HepG2 (cell line): ENCODE data around the gene INTS2. TPM values are rescaled to one million over a fixed set of nuclear protein-coding genes. Genes with fewer than 3 reads are reported as not detected.

Experiments used
- ATAC-seq: fragments of 200-7000 bp; cut with Tn5 transposase; 3 replicates; pipeline ENCODE4 v1.9.1; 2020; ENCODE audit warnings: mild to moderate bottlenecking, moderate library complexity
- BruUV-seq: library from RNA; stranded (reverse); fragments of 400-500 nt; replicated peaks from 2 replicates; lab custom pipeline; 2021; lab: Mats Ljungman, UMichigan
- CTCF ChIA-PET: fragments of 300-600 bp; formaldehyde crosslinking; extraction: SDS; loops from one replicate; lab custom pipeline; 2021; ENCODE audit warnings: low total read pairs, inconsistent platforms, low intra/inter-chr PET ratio; lab: Yijun Ruan, JAX
- POLR2A ChIA-PET: fragments of 350-600 bp; sonication (Branson Sonifier 250); formaldehyde crosslinking; loops from one replicate; lab custom pipeline; 2020; ENCODE audit warnings: antibody characterized with exemption, inconsistent platforms; lab: Yijun Ruan, JAX
- DNase-seq: peaks from one replicate; pipeline ENCODE4 v3.0.0-alpha.2; 2015; ENCODE audit warnings: low spot score
- FAIRE-seq: peaks from 3 replicates; lab custom pipeline; 2011; peaks lifted over from hg19 to GRCh38; lab: Jason Lieb, UNC
- H2AFZ ChIP-seq: one replicate; pipeline ENCODE4 v1.6.1; 2011; ENCODE audit warnings: low read length, inconsistent platforms
- H3K27ac ChIP-seq: fragments of 300-600 bp; 3 replicates; pipeline ENCODE4 v1.8.0; 2011; ENCODE audit warnings: mixed run types, mild to moderate bottlenecking, mixed read lengths, low read length, inconsistent platforms; ENCODE audit not compliant: insufficient read depth; ENCODE audit errors: extremely low read length
- H3K27me3 ChIP-seq, 2 experiments: fragments of 200-600 bp in 1 of 2; 2 replicates in 1 of 2; 3 replicates in 1 of 2; pipeline versions ENCODE4 v1.6.0 to v1.8.0; 2011; ENCODE audit warnings: low read length in 2 of 2, mild to moderate bottlenecking in 2 of 2, moderate library complexity in 2 of 2, inconsistent platforms in 1 of 2; ENCODE audit not compliant: insufficient read depth in 2 of 2, control insufficient read depth in 1 of 2
- H3K36me3 ChIP-seq, 2 experiments: fragments of 200-600 bp in 1 of 2; replicated peaks in 1 of 2; 2 replicates in 1 of 2; 3 replicates in 1 of 2; pipeline versions ENCODE4 v1.5.1 to v1.8.0; 2011; ENCODE audit warnings: low read length in 2 of 2, inconsistent platforms in 1 of 2; ENCODE audit not compliant: insufficient read depth in 2 of 2, control insufficient read depth in 1 of 2
- H3K4me1 ChIP-seq: 2 replicates; pipeline ENCODE4 v1.5.1; 2012; ENCODE audit warnings: low read length, inconsistent platforms; ENCODE audit not compliant: insufficient read depth
- H3K4me2 ChIP-seq: 2 replicates; pipeline ENCODE4 v1.6.0; 2011; ENCODE audit warnings: low read depth, low read length, inconsistent platforms
- H3K4me3 ChIP-seq, 3 experiments: fragments of 200-600 bp in 1 of 3; sonication (generic), shearing (Covaris generic) in 1 of 3; replicated peaks in 1 of 3; 2 replicates each; pipeline ENCODE4 v1.5.1; 2011 to 2016; ENCODE audit warnings: low read length in 3 of 3, inconsistent platforms in 2 of 3, low read depth in 2 of 3, mild to moderate bottlenecking in 2 of 3, control low read depth in 1 of 3, mixed read lengths in 1 of 3; ENCODE audit not compliant: insufficient read depth in 1 of 3
- H3K79me2 ChIP-seq: one replicate; pipeline ENCODE4 v1.6.1; 2011; ENCODE audit warnings: low read length, inconsistent platforms; ENCODE audit not compliant: insufficient read depth
- H3K9ac ChIP-seq: 2 replicates; pipeline ENCODE4 v1.6.0; 2011; ENCODE audit warnings: mild to moderate bottlenecking, low read depth, low read length, inconsistent platforms; ENCODE audit not compliant: insufficient read depth
- H3K9me3 ChIP-seq: 2 replicates; pipeline ENCODE4 v1.5.1; 2012; ENCODE audit warnings: mild to moderate bottlenecking, low read length
- H4K20me1 ChIP-seq: 2 replicates; pipeline ENCODE4 v1.6.0; 2011; ENCODE audit warnings: inconsistent platforms, mild to moderate bottlenecking, low read length, moderate library complexity; ENCODE audit not compliant: insufficient read depth
- CBFB ChIP-seq: sonication (generic); formaldehyde crosslinking; IDR thresholded peaks from 2 replicates; pipeline ENCODE4 v1.4.0; 2020; ENCODE audit warnings: missing genetic modification reagents
- CCDC6 ChIP-seq: sonication (generic); formaldehyde crosslinking; IDR thresholded peaks from 2 replicates; pipeline ENCODE4 v1.8.1; 2022; ENCODE audit warnings: mild to moderate bottlenecking, missing genetic modification reagents, moderate library complexity
- MAF1 ChIP-seq: sonication (generic); formaldehyde crosslinking; IDR thresholded peaks from 2 replicates; pipeline ENCODE4 v1.5.0; 2020; ENCODE audit warnings: missing genetic modification reagents, borderline replicate concordance
- MEF2D ChIP-seq: sonication (generic); formaldehyde crosslinking; IDR thresholded peaks from 2 replicates; pipeline ENCODE4 v1.5.1; 2020; ENCODE audit warnings: mild to moderate bottlenecking, missing genetic modification reagents
- NKX3-1 ChIP-seq: sonication (generic); formaldehyde crosslinking; IDR thresholded peaks from 2 replicates; pipeline ENCODE4 v1.5.0; 2020; ENCODE audit warnings: missing genetic modification reagents
- NR2F6 ChIP-seq, 2 experiments: IDR thresholded peaks; 2 replicates each; pipeline ENCODE4 v1.6.1; 2016; ENCODE audit warnings: antibody characterized with exemption in 1 of 2, mild to moderate bottlenecking in 1 of 2
- PITX1 ChIP-seq: sonication (generic); formaldehyde crosslinking; IDR thresholded peaks from 2 replicates; pipeline ENCODE4 v1.5.1; 2020; ENCODE audit warnings: mild to moderate bottlenecking, missing genetic modification reagents
- SP2 ChIP-seq: sonication (generic); formaldehyde crosslinking; IDR thresholded peaks from 2 replicates; pipeline ENCODE4 v1.5.1; 2020; ENCODE audit warnings: mild to moderate bottlenecking, missing genetic modification reagents
- TBL1XR1 ChIP-seq: fragments of 150-350 bp; IDR thresholded peaks from 2 replicates; pipeline ENCODE4 v1.6.1; 2014; ENCODE audit warnings: borderline replicate concordance, low read length; ENCODE audit not compliant: partially characterized antibody
- ZFP36 ChIP-seq: fragments of 150-350 bp; IDR thresholded peaks from 2 replicates; pipeline ENCODE4 v1.6.1; 2018; ENCODE audit warnings: borderline replicate concordance, low read length, low read depth; ENCODE audit not compliant: partially characterized antibody
- ZFP36L2 ChIP-seq: sonication (generic); formaldehyde crosslinking; IDR thresholded peaks from 2 replicates; pipeline ENCODE4 v1.4.0; 2020; ENCODE audit warnings: missing genetic modification reagents
- ZNF713 ChIP-seq: sonication (generic); formaldehyde crosslinking; IDR thresholded peaks from 2 replicates; pipeline ENCODE4 v1.4.0; 2020; ENCODE audit warnings: mild to moderate bottlenecking, missing genetic modification reagents
- ZNF800 ChIP-seq: sonication (generic); formaldehyde crosslinking; IDR thresholded peaks from 2 replicates; pipeline ENCODE4 v1.4.0; 2020; ENCODE audit warnings: missing genetic modification reagents
- WGBS: methylation state at CpG from one replicate; pipeline ENCODE4 v1.1.6; 2017; ENCODE audit warnings: low lambda C conversion rate; 5-methylcytosine and 5-hydroxymethylcytosine counted together
- in situ Hi-C: cut with HindIII; loops from 2 replicates; pipeline ENCODE4 v1.10.0; 2017; ENCODE audit warnings: low pct_unique_long_range_greater_than_20kb; ENCODE audit not compliant: extremely low pct_ligation_motif_present
- intact Hi-C: fragments of 100-400 bp; cut with micrococcal nuclease; formaldehyde crosslinking; loops from one replicate; pipeline ENCODE4 v1.10.0; 2022; ENCODE audit not compliant: unreplicated experiment
- polyA plus RNA-seq, 8 experiments: library from polyadenylated mRNA; depleted of rRNA in 3 of 8; stranded (reverse) in 7 of 8; unstranded in 1 of 8; fragments of >200 nt; fragmentation: Illumina TruSeq in 4 of 8; extraction: Trizol in 4 of 8; gene quantifications; 2 replicates each; pipeline versions ENCODE4 v1.2.1 to v1.2.3, GENCODE V29; 2011 to 2016; ENCODE audit warnings: low read depth in 4 of 8, missing spikeins in 1 of 8, mixed read lengths in 1 of 8; ENCODE audit not compliant: insufficient read depth in 1 of 8
- total RNA-seq, 5 experiments: library from RNA; depleted of rRNA; stranded (reverse); fragments of >200 nt; fragmentation: Illumina TruSeq; extraction: Trizol; gene quantifications; 2 replicates each; pipeline ENCODE4 v1.2.3, GENCODE V29; 2016; ENCODE audit warnings: low read depth in 1 of 5

Gene INTS2
- total and polyA plus RNA-seq, 2 of the 13 experiments (the other 11 are each of a cell fraction or from before 2014, with no cell fraction given), result 20.5 to 30.2 TPM

GRCh38 chr17:61847659-61848058 is 80.1 kb downstream of the INTS2 start:
- no peak for TF ChIP-seq ZNF713
- TF ChIP-seq NR2F6 (IDR thresholded peaks at IDR 0.05), result no peak
- no peak for TF ChIP-seq NR2F6 (CRISPR knock-in tag; IDR thresholded peaks at IDR 0.05)
- TF ChIP-seq ZFP36L2 (CRISPR knock-in tag), result no peak
- no peak for TF ChIP-seq NKX3-1 (CRISPR knock-in tag)
- WGBS, result 97% methylated on average over 3 of the region's 3 CpGs
- Histone ChIP-seq H3K36me3 (peaks cover 14 to 40% of the 10 kb centered on the region in 2 experiments), H4K20me1 (no peaks in the 10 kb centered on the region), H3K9me3 (no peaks in the 10 kb centered on the region), H3K4me1 (no peaks in the 10 kb centered on the region), H3K27ac (no peak overlapping the region), H3K4me3 (no peak overlapping the region), H3K27me3 (no peaks in the 10 kb centered on the region), H2AFZ (no peak overlapping the region), H3K4me2 (no peak overlapping the region), H3K9ac (no peak overlapping the region), H3K79me2 (no peaks in the 10 kb centered on the region)
- ATAC-seq (no peak), DNase-seq (no peak), FAIRE-seq (no peak)
- in situ Hi-C loops (loop anchor here (25.0 kb wide), 1 partner anchor 835 kb away; no protein-coding TSS in a partner anchor), intact Hi-C loops (no loop called here)
- no TSS peak for BruUV-seq
- ChIA-PET POLR2A (no interaction called here), CTCF (no interaction called here)

GRCh38 chr17:61846761-61847375 is 80.9 kb downstream of the INTS2 start:
- H3K4me3 ChIP-seq, result no peak overlapping the region
- intact Hi-C loops, result no loop called here
- DNase-seq, result no peak
- TF ChIP-seq CCDC6 (no peak), ZNF800 (no peak), MAF1 (no peak), CBFB (CRISPR knock-in tag) (no peak), MEF2D (CRISPR knock-in tag) (no peak), PITX1 (no peak), TBL1XR1 (no peak), SP2 (CRISPR knock-in tag) (no peak), ZFP36 (no peak)
- TF ChIP-seq, all 625 proteins: peak for 0
- H3K27me3 ChIP-seq, result no peaks in the 10 kb centered on the region
- FAIRE-seq, result no peak
- ChIA-PET CTCF (no interaction called here), POLR2A (no interaction called here)
- no peak overlapping the region for H2AFZ ChIP-seq
- in situ Hi-C loops, result loop anchor here (25.0 kb wide), 1 partner anchor 835 kb away; no protein-coding TSS in a partner anchor
- no peaks in the 10 kb centered on the region for H3K9me3 ChIP-seq
- 95% methylated on average over 3 of the region's 3 CpGs for WGBS
- H3K4me1 ChIP-seq, result no peaks in the 10 kb centered on the region
- no TSS peak for BruUV-seq
- no peak overlapping the region for H3K27ac ChIP-seq
- no peaks in the 10 kb centered on the region for H4K20me1 ChIP-seq
- H3K36me3 ChIP-seq, result peaks cover 14 to 38% of the 10 kb centered on the region in 2 experiments
- no peaks in the 10 kb centered on the region for H3K79me2 ChIP-seq
- ATAC-seq, result no peak
- H3K4me2 ChIP-seq, result no peak overlapping the region
- no peak overlapping the region for H3K9ac ChIP-seq
